IMR-90 (cell line): ENCODE data around the gene ZNF714. TPM values are rescaled to one million over a fixed set of nuclear protein-coding genes. Genes with fewer than 3 reads are reported as not detected.

Experiments
- ATAC-seq: fragments of 200-7000 bp; cut with Tn5 transposase; 2 replicates; pipeline ENCODE4 v1.9.1; 2020; ENCODE audit warnings: low read depth, mild to moderate bottlenecking, moderate library complexity
- BruUV-seq: library from RNA; stranded (reverse); fragments of 400-500 nt; replicated peaks from 2 replicates; lab custom pipeline; 2021; lab: Mats Ljungman, UMichigan
- CTCF ChIA-PET: fragments of 300-600 bp; formaldehyde crosslinking; extraction: SDS; loops from one replicate; lab custom pipeline; 2021; ENCODE audit warnings: antibody characterized with exemption; lab: Yijun Ruan, JAX
- POLR2A ChIA-PET: fragments of 300-600 bp; sonication (Branson Sonifier 250); formaldehyde crosslinking; loops from one replicate; lab custom pipeline; 2022; ENCODE audit warnings: antibody characterized with exemption; ENCODE audit not compliant: unreplicated experiment; lab: Charles Lee
- DNase-seq: peaks from one replicate; pipeline ENCODE4 v3.0.0; 2013
- H2AFZ ChIP-seq: replicated peaks from 2 replicates; pipeline ENCODE3; 2013; ENCODE audit warnings: low read length, mild to moderate bottlenecking; ENCODE audit not compliant: poor library complexity
- H2AK5ac ChIP-seq: 2 replicates; pipeline ENCODE4 v1.6.1; 2013; ENCODE audit warnings: low read depth, low read length, inconsistent platforms
- H2AK9ac ChIP-seq: replicated peaks from 2 replicates; pipeline ENCODE3; 2013; ENCODE audit warnings: mild to moderate bottlenecking, low read depth, low read length, moderate library complexity; ENCODE audit not compliant: poor library complexity
- H2BK120ac ChIP-seq: 2 replicates; pipeline ENCODE4 v1.6.1; 2013; ENCODE audit warnings: low read depth, low read length, inconsistent platforms
- H2BK15ac ChIP-seq: 3 replicates; pipeline ENCODE4 v1.6.1; 2013; ENCODE audit warnings: low read depth, low read length, inconsistent platforms
- H2BK20ac ChIP-seq: 2 replicates; pipeline ENCODE4 v1.6.1; 2013; ENCODE audit warnings: low read depth, mild to moderate bottlenecking, inconsistent platforms, low read length, moderate library complexity
- H2BK5ac ChIP-seq: 2 replicates; pipeline ENCODE4 v1.6.1; 2013; ENCODE audit warnings: mild to moderate bottlenecking, low read depth, low read length, inconsistent platforms; ENCODE audit not compliant: poor library complexity, severe bottlenecking
- H3K14ac ChIP-seq: replicated peaks from 2 replicates; pipeline ENCODE4 v1.6.1; 2013; ENCODE audit warnings: low read depth, low read length, inconsistent platforms
- H3K18ac ChIP-seq: 2 replicates; pipeline ENCODE4 v1.6.1; 2013; ENCODE audit warnings: low read depth, low read length, control low read depth
- H3K23ac ChIP-seq: 2 replicates; pipeline ENCODE4 v1.6.1; 2013; ENCODE audit warnings: low read depth, low read length, inconsistent platforms
- H3K27ac ChIP-seq: 2 replicates; pipeline ENCODE4 v1.5.1; 2013; ENCODE audit warnings: mild to moderate bottlenecking, control low read depth, low read length; ENCODE audit not compliant: insufficient read depth
- H3K27me3 ChIP-seq: 2 replicates; pipeline ENCODE4 v1.6.1; 2013; ENCODE audit warnings: low read length; ENCODE audit not compliant: control insufficient read depth, insufficient read depth
- H3K36me3 ChIP-seq: 2 replicates; pipeline ENCODE4 v1.6.1; 2013; ENCODE audit warnings: low read length, mixed read lengths; ENCODE audit not compliant: control insufficient read depth, insufficient read depth
- H3K4ac ChIP-seq: 2 replicates; pipeline ENCODE4 v1.6.1; 2013; ENCODE audit warnings: low read depth, low read length, inconsistent platforms
- H3K4me1 ChIP-seq: 2 replicates; pipeline ENCODE4 v1.6.1; 2013; ENCODE audit warnings: low read length, mixed read lengths; ENCODE audit not compliant: control insufficient read depth, insufficient read depth
- H3K4me2 ChIP-seq: 2 replicates; pipeline ENCODE4 v1.6.1; 2013; ENCODE audit warnings: low read depth, mild to moderate bottlenecking, control low read depth, low read length, moderate library complexity
- H3K4me3 ChIP-seq: 2 replicates; pipeline ENCODE4 v1.5.1; 2013; ENCODE audit warnings: low read depth, mild to moderate bottlenecking, control low read depth, low read length, moderate library complexity; ENCODE audit not compliant: insufficient read depth
- H3K56ac ChIP-seq: 2 replicates; pipeline ENCODE4 v1.6.1; 2013; ENCODE audit warnings: low read length, inconsistent platforms; ENCODE audit not compliant: insufficient read depth; ENCODE audit errors: extremely low read depth
- H3K79me1 ChIP-seq, 2 experiments: 2 replicates each; pipeline ENCODE4 v1.6.1; 2013; ENCODE audit warnings: low read length in 2 of 2, inconsistent platforms in 1 of 2, low read depth in 1 of 2
- H3K9ac ChIP-seq: 2 replicates; pipeline ENCODE4 v1.6.1; 2013; ENCODE audit warnings: low read depth, low read length, control low read depth
- H3K9me1 ChIP-seq: 2 replicates; pipeline ENCODE4 v1.6.1; 2013; ENCODE audit warnings: low read length, inconsistent platforms; ENCODE audit not compliant: insufficient read depth
- H3K9me3 ChIP-seq: 2 replicates; pipeline ENCODE4 v1.6.1; 2013; ENCODE audit warnings: low read length; ENCODE audit not compliant: control insufficient read depth, insufficient read depth
- H4K20me1 ChIP-seq: 2 replicates; pipeline ENCODE4 v1.6.1; 2013; ENCODE audit warnings: low read length, inconsistent platforms; ENCODE audit not compliant: insufficient read depth
- H4K5ac ChIP-seq: 2 replicates; pipeline ENCODE4 v1.6.1; 2013; ENCODE audit warnings: mild to moderate bottlenecking, low read depth, low read length, control low read depth
- H4K8ac ChIP-seq, 2 experiments: 2 replicates each; pipeline ENCODE4 v1.6.1; 2013; ENCODE audit warnings: low read depth in 2 of 2, low read length in 2 of 2, control low read depth in 1 of 2, inconsistent platforms in 1 of 2
- H4K91ac ChIP-seq: 2 replicates; pipeline ENCODE4 v1.6.1; 2013; ENCODE audit warnings: low read depth, low read length, inconsistent platforms; ENCODE audit not compliant: insufficient read depth
- BHLHE40 ChIP-seq: fragments of 150-350 bp; IDR thresholded peaks from 2 replicates; pipeline ENCODE4 v1.6.1; 2016; ENCODE audit warnings: mild to moderate bottlenecking, low read depth, low read length
- CEBPB ChIP-seq: IDR thresholded peaks from 2 replicates; pipeline ENCODE4 v1.6.1; 2012; ENCODE audit warnings: low read depth, low read length, improper control_type of control experiment
- CHD1 ChIP-seq: IDR thresholded peaks from 2 replicates; pipeline ENCODE4 v1.6.1; 2012; ENCODE audit warnings: low read depth, low read length, improper control_type of control experiment
- MAZ ChIP-seq: IDR thresholded peaks from 2 replicates; pipeline ENCODE4 v1.6.1; 2012; ENCODE audit warnings: low read depth, mild to moderate bottlenecking, low read length, improper control_type of control experiment, moderate library complexity, borderline replicate concordance
- MXI1 ChIP-seq: IDR thresholded peaks from 2 replicates; pipeline ENCODE4 v1.6.1; 2012; ENCODE audit warnings: low read depth, mild to moderate bottlenecking, low read length, moderate library complexity, borderline replicate concordance
- POLR2A ChIP-seq: IDR thresholded peaks from 2 replicates; pipeline ENCODE4 v1.6.1; 2012; ENCODE audit warnings: mild to moderate bottlenecking, low read depth, low read length
- RAD21 ChIP-seq: IDR thresholded peaks from 2 replicates; pipeline ENCODE4 v1.6.1; 2012; ENCODE audit warnings: low read length, improper control_type of control experiment
- RCOR1 ChIP-seq: IDR thresholded peaks from 2 replicates; pipeline ENCODE4 v1.6.1; 2012; ENCODE audit warnings: mild to moderate bottlenecking, low read length, improper control_type of control experiment; ENCODE audit not compliant: insufficient replicate concordance
- RFX5 ChIP-seq: IDR thresholded peaks from 2 replicates; pipeline ENCODE4 v1.8.0; 2012; ENCODE audit warnings: low read depth, mild to moderate bottlenecking, low read length, moderate library complexity
- SMC3 ChIP-seq: fragments of 150-350 bp; IDR thresholded peaks from 2 replicates; pipeline ENCODE4 v1.6.1; 2016; ENCODE audit warnings: low read depth, mild to moderate bottlenecking, antibody characterized with exemption, low read length, moderate library complexity
- dilution Hi-C: fragments of 300-500 bp; cut with HindIII; formaldehyde crosslinking; loops from one replicate; pipeline ENCODE4 v1.14.3; 2018; ENCODE audit warnings: low sequenced_read_pairs; ENCODE audit not compliant: unreplicated experiment
- in situ Hi-C: fragments of 300-500 bp; cut with MboI; formaldehyde crosslinking; loops from 3 replicates; pipeline ENCODE4 v1.14.3; 2019; ENCODE audit warnings: low sequenced_read_pairs, inconsistent platforms, mixed read lengths
- intact Hi-C: fragments of 100-400 bp; cut with micrococcal nuclease; formaldehyde crosslinking; loops from 2 replicates; pipeline ENCODE4 v1.10.0; 2022
- polyA plus RNA-seq, 3 experiments: library from polyadenylated mRNA; depleted of rRNA; stranded (reverse); fragments of >200 nt; gene quantifications; 2 replicates each; pipeline ENCODE4 v1.2.3, GENCODE V29; 2012; ENCODE audit warnings: low replicate concordance in 1 of 3
- total RNA-seq: library from RNA; depleted of rRNA; stranded (reverse); fragments of >200 nt; gene quantifications from 2 replicates; pipeline ENCODE4 v1.2.3, GENCODE V29; 2012
- TF ChIP-seq, protein P1 (sequence below): conservative IDR thresholded peaks from 2 replicates; pipeline ENCODE4 v1.5.1; 2012; ENCODE audit warnings: mild to moderate bottlenecking, low read depth, low read length, improper control_type of control experiment
- TF ChIP-seq, protein P2 (sequence below): fragments of 150-350 bp; IDR thresholded peaks from 2 replicates; pipeline ENCODE4 v1.6.1; 2017; ENCODE audit warnings: mild to moderate bottlenecking, antibody characterized with exemption, low read length, low read depth
- TF ChIP-seq, protein P3 (sequence below): fragments of 150-350 bp; IDR thresholded peaks from 2 replicates; pipeline ENCODE4 v1.6.1; 2016; ENCODE audit warnings: low read depth, mild to moderate bottlenecking, low read length, moderate library complexity, borderline replicate concordance

ZNF714 gene
- total and polyA plus RNA-seq, 2 of the 4 experiments (the other 2 are of a cell fraction) = 7.2 to 14.3 TPM

- ATAC-seq (no peak), DNase-seq (no peak)
- Histone ChIP-seq H4K20me1 (no peaks in the 10 kb centered on the region; the same call in 1 of the 2 replicates), H3K9ac (no peak overlapping the region), H3K4me2 (no peak overlapping the region), H3K56ac (no peak overlapping the region), H3K4ac (no peak overlapping the region), H3K4me1 (no peaks in the 10 kb centered on the region), H2AK5ac (no peak overlapping the region), H4K5ac (no peak overlapping the region), H3K18ac (no peak overlapping the region), H3K9me3 (no peaks in the 10 kb centered on the region), H2BK120ac (no peak overlapping the region), H3K36me3 (no peaks in the 10 kb centered on the region), H4K8ac (no peak overlapping the region), H2AFZ (no peak overlapping the region), H2AK9ac (no peak overlapping the region), H4K91ac (no peak overlapping the region), H3K23ac (no peak overlapping the region), H3K79me1 (peaks cover 5 to 9% of the 10 kb centered on the region in 2 experiments; a peak in 3 of 4 replicates), H3K27ac (no peak overlapping the region), H3K14ac (no peak overlapping the region), H3K9me1 (no peaks in the 10 kb centered on the region), H2BK20ac (no peak overlapping the region), H2BK15ac (no peak overlapping the region), H3K27me3 (no peaks in the 10 kb centered on the region), H3K4me3 (no peak overlapping the region), H2BK5ac (no peak overlapping the region)
- dilution Hi-C loops (no loop called here), in situ Hi-C loops (no loop called here), intact Hi-C loops (no loop called here)
- BruUV-seq = no TSS peak
- TF ChIP-seq, protein P1, sequence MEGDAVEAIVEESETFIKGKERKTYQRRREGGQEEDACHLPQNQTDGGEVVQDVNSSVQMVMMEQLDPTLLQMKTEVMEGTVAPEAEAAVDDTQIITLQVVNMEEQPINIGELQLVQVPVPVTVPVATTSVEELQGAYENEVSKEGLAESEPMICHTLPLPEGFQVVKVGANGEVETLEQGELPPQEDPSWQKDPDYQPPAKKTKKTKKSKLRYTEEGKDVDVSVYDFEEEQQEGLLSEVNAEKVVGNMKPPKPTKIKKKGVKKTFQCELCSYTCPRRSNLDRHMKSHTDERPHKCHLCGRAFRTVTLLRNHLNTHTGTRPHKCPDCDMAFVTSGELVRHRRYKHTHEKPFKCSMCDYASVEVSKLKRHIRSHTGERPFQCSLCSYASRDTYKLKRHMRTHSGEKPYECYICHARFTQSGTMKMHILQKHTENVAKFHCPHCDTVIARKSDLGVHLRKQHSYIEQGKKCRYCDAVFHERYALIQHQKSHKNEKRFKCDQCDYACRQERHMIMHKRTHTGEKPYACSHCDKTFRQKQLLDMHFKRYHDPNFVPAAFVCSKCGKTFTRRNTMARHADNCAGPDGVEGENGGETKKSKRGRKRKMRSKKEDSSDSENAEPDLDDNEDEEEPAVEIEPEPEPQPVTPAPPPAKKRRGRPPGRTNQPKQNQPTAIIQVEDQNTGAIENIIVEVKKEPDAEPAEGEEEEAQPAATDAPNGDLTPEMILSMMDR = no peak
- TF ChIP-seq, protein P2, sequence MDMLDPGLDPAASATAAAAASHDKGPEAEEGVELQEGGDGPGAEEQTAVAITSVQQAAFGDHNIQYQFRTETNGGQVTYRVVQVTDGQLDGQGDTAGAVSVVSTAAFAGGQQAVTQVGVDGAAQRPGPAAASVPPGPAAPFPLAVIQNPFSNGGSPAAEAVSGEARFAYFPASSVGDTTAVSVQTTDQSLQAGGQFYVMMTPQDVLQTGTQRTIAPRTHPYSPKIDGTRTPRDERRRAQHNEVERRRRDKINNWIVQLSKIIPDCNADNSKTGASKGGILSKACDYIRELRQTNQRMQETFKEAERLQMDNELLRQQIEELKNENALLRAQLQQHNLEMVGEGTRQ = no peak
- TF ChIP-seq MAZ (no peak), SMC3 (no peak), RCOR1 (no peak), BHLHE40 (no peak), CEBPB (no peak), MXI1 (no peak), RFX5 (no peak), POLR2A (no peak), RAD21 (no peak), CHD1 (no peak)
- TF ChIP-seq, protein P3, sequence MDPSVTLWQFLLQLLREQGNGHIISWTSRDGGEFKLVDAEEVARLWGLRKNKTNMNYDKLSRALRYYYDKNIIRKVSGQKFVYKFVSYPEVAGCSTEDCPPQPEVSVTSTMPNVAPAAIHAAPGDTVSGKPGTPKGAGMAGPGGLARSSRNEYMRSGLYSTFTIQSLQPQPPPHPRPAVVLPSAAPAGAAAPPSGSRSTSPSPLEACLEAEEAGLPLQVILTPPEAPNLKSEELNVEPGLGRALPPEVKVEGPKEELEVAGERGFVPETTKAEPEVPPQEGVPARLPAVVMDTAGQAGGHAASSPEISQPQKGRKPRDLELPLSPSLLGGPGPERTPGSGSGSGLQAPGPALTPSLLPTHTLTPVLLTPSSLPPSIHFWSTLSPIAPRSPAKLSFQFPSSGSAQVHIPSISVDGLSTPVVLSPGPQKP = no peak
- ChIA-PET CTCF (no interaction called here), POLR2A (no interaction called here)
These were observed 56.1 kb downstream of the ZNF714 start for GRCh38 chr19:21138130-21138529.
